ENCODE results near the gene CDCA4.

- TF ChIP-seq POLR2A (IDR thresholded peaks at IDR 0.05) (no peak), CTCF (IDR thresholded peaks at IDR 0.05) (no peak), POLR2AphosphoS5 (IDR thresholded peaks at IDR 0.05; ENCODE audit: insufficient read depth in 1 of 2, low read depth in 1 of 2) (no peak)
Observed at GRCh38 chr14:105068818-105069217, 47.9 kb upstream of the CDCA4 start.

All from vagina (tissue), 2 donors.